Loucy (cell line): ENCODE measurements around the gene LATS2.
"Not testable (repeated sequence)": the region's sequence is repeated elsewhere in the genome, so short reads cannot be mapped to it uniquely, and the experiment has no call there.

Experiments used
- EZH2phosphoT487 ChIP-seq: fragments of 200-600 bp; IDR thresholded peaks from 2 replicates; pipeline ENCODE4 v1.6.1; 2018; ENCODE audit warnings: antibody characterized with exemption, mild to moderate bottlenecking, moderate library complexity, borderline replicate concordance
- TF ChIP-seq, protein P1 (sequence below): fragments of 200-600 bp; sonication (generic); conservative IDR thresholded peaks from 2 replicates; pipeline ENCODE4 v1.5.1; 2014; ENCODE audit warnings: mild to moderate bottlenecking, antibody characterized with exemption, low read length

DNA sequence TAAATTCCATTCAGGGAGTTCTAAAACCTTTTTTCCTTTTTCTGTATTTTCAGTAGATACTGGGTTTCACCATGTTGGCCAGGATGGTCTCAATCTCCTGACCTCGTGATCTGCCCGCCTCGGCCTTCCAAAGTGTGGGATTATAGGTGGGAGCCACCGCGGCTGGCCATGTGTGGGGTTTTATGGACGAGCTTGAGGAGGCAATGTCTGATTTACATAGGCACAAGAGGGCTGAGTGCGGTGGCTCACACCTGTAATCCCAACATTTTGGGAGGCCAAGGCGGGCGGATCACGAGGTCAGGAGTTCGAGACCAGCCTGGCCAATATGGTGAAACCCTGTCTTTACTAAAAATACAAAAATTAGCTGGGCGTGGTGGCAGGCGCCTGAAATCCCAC is 136.0 kb downstream of the LATS2 start:
- TF ChIP-seq, protein P1, sequence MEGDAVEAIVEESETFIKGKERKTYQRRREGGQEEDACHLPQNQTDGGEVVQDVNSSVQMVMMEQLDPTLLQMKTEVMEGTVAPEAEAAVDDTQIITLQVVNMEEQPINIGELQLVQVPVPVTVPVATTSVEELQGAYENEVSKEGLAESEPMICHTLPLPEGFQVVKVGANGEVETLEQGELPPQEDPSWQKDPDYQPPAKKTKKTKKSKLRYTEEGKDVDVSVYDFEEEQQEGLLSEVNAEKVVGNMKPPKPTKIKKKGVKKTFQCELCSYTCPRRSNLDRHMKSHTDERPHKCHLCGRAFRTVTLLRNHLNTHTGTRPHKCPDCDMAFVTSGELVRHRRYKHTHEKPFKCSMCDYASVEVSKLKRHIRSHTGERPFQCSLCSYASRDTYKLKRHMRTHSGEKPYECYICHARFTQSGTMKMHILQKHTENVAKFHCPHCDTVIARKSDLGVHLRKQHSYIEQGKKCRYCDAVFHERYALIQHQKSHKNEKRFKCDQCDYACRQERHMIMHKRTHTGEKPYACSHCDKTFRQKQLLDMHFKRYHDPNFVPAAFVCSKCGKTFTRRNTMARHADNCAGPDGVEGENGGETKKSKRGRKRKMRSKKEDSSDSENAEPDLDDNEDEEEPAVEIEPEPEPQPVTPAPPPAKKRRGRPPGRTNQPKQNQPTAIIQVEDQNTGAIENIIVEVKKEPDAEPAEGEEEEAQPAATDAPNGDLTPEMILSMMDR: not testable (repeated sequence)
- not testable (repeated sequence) for TF ChIP-seq EZH2phosphoT487
